Activated CD4-positive, alpha-beta T cell treated with anti-CD3 and anti-CD28 coated beads, Interleukin-2, amount 10 ng/mL, durations not matched to agents 24 days and 14 days (primary cell): ENCODE measurements around the gene RGCC. TPM values are rescaled to one million over a fixed set of nuclear protein-coding genes. Genes with fewer than 3 reads are reported as not detected.
"Not testable (repeated sequence)": the region's sequence is repeated elsewhere in the genome, so short reads cannot be mapped to it uniquely, and the experiment has no call there.

Experiments used
- DNase-seq: peaks from one replicate; pipeline ENCODE4 v3.0.0; 2022
- H3K27ac Mint-ChIP-seq: one replicate; pipeline ENCODE4 v1.8.0; 2022; ENCODE audit warnings: mild to moderate bottlenecking, mixed read lengths
- H3K27me3 Mint-ChIP-seq: one replicate; pipeline ENCODE4 v1.8.0; 2022; ENCODE audit warnings: mixed read lengths
- H3K36me3 Mint-ChIP-seq: one replicate; pipeline ENCODE4 v1.8.0; 2022; ENCODE audit warnings: low read depth, mild to moderate bottlenecking, mixed read lengths
- H3K4me1 Mint-ChIP-seq: one replicate; pipeline ENCODE4 v1.8.0; 2021; ENCODE audit warnings: mixed read lengths
- H3K4me3 Mint-ChIP-seq: one replicate; pipeline ENCODE4 v1.8.0; 2022; ENCODE audit warnings: mild to moderate bottlenecking, moderate library complexity, mixed read lengths
- H3K9me3 Mint-ChIP-seq: one replicate; pipeline ENCODE4 v1.8.0; 2021; ENCODE audit warnings: mixed read lengths
- intact Hi-C: fragments of 100-400 bp; cut with micrococcal nuclease; formaldehyde crosslinking; loops from one replicate; pipeline ENCODE4 v1.15.1; 2023
- total RNA-seq: library from RNA; stranded (reverse); gene quantifications from 2 replicates; pipeline ENCODE4 v1.2.3, GENCODE V29; 2022

The RGCC gene
- total RNA-seq, 1 donor from 2014 or later: 117 TPM

DNA sequence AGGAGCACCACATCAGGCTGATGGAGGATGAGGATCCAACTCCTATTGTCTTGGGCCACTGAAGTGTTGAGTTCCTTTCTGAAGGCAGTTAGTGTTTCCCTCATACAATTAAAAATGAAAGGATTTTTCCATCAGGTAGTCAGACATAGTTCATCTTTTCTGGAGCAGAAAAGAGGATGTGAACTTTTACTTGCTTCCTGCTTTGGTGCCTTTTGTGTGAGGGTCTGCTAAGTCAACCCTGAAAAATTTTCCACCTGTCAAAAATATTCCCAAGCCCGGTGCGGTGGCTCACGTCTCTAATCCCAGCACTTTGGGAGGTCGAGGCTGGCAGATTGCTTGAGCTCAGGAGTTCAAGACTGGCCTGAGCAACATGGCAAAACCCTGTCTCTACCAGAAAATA is 43.9 kb downstream of the RGCC start:
- peaks cover 19% of the 10 kb centered on the region for H3K9me3 Mint-ChIP-seq
- no peaks in the 10 kb centered on the region for H3K27me3 Mint-ChIP-seq
- peaks cover 49% of the 10 kb centered on the region for H3K4me1 Mint-ChIP-seq
- intact Hi-C loops: no loop called here
- H3K4me3 Mint-ChIP-seq: no peak overlapping the region
- peaks cover 4% of the 10 kb centered on the region for H3K36me3 Mint-ChIP-seq
- DNase-seq: no peak
- no peak overlapping the region for H3K27ac Mint-ChIP-seq

DNA sequence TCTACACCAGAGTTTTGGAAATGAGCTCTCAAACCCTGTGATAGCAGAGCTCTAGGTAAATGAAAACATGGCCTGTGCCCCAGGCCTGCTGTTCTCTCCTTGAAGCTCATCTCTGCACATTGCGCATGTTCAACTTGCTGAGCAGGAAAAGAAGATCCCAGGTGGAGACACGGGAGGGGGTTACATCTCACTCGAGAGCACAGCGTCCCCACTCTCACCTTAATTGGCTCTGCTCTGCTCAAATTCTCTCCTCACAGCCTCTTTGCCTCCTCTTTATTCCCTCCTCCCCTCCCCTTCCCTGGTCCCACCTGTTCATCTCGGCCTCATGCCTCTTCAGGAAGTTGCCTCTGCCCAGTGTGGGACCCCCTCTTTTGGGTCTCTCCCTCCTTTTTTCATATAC is 44.7 kb downstream of the RGCC start:
- Mint-ChIP-seq H3K27ac (no peak overlapping the region), H3K9me3 (peaks cover 19% of the 10 kb centered on the region), H3K4me1 (peaks cover 43% of the 10 kb centered on the region), H3K4me3 (no peak overlapping the region), H3K27me3 (no peaks in the 10 kb centered on the region), H3K36me3 (peaks cover 4% of the 10 kb centered on the region)
- intact Hi-C loops: no loop called here
- no peak for DNase-seq

DNA sequence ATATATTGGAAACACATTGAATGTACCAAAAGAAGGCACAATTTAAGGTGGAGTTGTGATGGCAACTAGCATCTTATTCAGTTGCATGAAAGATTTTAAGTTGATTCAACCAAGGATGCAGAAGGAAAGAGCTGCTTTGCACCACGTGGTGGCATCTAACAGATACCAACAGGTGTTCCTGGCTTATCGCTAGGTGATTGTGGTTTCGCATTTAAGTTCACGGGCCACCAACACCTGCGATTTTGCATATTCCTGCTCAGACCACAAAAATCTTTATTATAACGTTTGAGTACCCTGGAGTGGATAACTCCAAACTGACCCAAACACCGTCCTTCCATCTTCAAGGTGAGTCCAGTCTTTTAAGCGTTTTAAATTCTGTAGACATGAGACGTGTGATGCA is 45.3 kb downstream of the RGCC start:
- Mint-ChIP-seq H3K27me3 (no peaks in the 10 kb centered on the region), H3K27ac (no peak overlapping the region), H3K4me3 (no peak overlapping the region), H3K36me3 (peaks cover 4% of the 10 kb centered on the region), H3K9me3 (peaks cover 19% of the 10 kb centered on the region), H3K4me1 (peaks cover 40% of the 10 kb centered on the region)
- no peak for DNase-seq
- intact Hi-C loops: no loop called here

DNA sequence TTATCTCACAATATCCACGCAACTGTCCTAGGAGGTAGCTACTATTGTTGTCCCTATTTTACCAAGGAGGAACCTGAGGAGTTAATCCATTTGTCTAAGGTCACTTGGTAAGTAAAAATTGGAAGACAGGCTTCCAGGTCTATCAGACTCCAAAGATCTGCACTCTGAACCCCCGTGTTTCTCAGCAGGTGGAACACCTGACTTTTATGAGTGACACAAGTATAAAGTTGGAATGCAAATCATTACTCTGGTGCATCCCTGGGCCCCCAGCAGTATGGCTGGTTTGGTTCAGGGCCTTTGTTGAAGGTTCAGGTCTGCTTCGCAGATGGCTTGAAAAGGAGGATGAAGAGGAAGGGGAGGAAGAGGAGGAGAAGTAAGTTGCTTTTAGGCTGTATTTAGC is 46.0 kb downstream of the RGCC start:
- H3K4me1 Mint-ChIP-seq: peaks cover 35% of the 10 kb centered on the region
- DNase-seq: no peak
- H3K27ac Mint-ChIP-seq: no peak overlapping the region
- intact Hi-C loops: no loop called here
- H3K4me3 Mint-ChIP-seq: no peak overlapping the region
- H3K9me3 Mint-ChIP-seq: peaks cover 19% of the 10 kb centered on the region
- H3K36me3 Mint-ChIP-seq: peaks cover 4% of the 10 kb centered on the region
- H3K27me3 Mint-ChIP-seq: no peaks in the 10 kb centered on the region

DNA sequence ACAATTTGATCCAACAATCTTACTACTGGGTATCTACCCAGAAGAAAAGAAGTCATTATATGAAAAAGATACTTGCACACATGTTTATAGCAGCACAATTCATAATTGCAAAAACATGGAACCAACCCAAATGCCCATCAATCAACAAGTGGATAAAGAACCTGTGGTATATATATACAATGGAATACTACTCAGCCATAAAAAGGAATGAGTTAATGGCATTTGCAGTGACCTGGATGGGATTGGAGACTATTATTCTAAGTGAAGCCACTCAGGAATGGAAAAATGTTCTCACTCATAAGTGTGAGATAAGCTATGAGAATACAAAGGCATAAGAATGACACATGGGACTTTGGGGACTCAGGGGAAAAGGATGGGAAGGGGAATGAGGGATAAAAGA is 47.3 kb downstream of the RGCC start:
- H3K27ac Mint-ChIP-seq: not testable (repeated sequence)

DNA sequence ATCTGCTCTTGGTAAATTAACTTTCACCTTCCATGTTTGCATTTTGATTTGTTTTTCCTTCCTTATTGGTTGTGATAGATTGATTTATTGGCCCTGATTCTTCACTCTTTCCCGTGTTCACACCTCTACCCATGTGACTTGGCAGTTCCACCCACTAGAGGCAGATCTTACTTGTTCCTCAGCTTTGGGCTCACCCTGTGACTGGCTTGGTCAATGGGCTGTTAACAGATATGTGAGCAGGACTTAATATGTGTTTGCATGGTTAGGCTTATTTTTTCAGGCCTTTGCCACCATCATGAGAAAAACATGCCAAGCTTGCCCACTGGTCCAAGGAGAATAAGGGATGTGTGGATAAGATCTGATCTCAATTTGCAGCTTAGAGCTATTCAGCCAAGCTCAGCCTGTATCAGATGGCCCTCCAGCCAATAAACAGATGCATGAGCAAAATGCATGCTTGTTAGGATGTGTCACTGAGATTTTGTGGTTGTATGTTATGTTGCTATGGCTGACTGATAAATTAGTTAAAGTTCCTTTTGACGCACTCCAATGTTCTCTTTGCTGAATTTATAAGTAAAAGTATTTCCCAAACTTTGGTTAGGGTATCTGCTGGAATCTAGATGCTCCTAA is 48.0 kb downstream of the RGCC start:
- no peak overlapping the region for H3K4me3 Mint-ChIP-seq
- peaks cover 4% of the 10 kb centered on the region for H3K36me3 Mint-ChIP-seq
- peaks cover 17% of the 10 kb centered on the region for H3K9me3 Mint-ChIP-seq
- no peaks in the 10 kb centered on the region for H3K27me3 Mint-ChIP-seq
- intact Hi-C loops: no loop called here
- peaks cover 23% of the 10 kb centered on the region for H3K4me1 Mint-ChIP-seq
- DNase-seq: peak; percentile 45
- no peak overlapping the region for H3K27ac Mint-ChIP-seq

More for the DNA sequence above, 47.3 kb downstream of the RGCC start:
- H3K36me3 Mint-ChIP-seq, H3K4me3 Mint-ChIP-seq, H3K27me3 Mint-ChIP-seq, intact Hi-C loops: not testable (repeated sequence)
- H3K4me1 Mint-ChIP-seq: peaks cover 29% of the 10 kb centered on the region
- DNase-seq: peak; percentile 15
- peaks cover 19% of the 10 kb centered on the region for H3K9me3 Mint-ChIP-seq

DNA sequence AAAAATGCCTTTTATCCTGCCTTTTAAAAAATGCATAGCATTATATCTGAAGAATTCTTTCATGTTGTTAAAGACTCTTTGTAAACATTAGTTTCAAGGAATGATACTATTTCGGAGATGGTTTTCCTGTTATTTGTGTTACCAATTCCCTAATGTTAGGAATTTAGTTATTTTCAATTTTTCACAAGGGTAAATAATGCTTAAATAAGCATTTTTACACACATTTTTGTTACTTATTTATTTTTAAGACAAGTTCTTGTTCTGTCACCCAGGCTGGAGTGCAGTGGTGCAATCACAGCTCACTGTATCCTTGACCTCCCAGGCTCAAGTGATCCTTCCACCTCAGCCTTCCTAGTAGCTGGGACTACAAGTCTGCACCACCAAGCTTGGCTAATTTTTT is 49.0 kb downstream of the RGCC start:
- Mint-ChIP-seq H3K27ac (no peak overlapping the region), H3K36me3 (peaks cover 4% of the 10 kb centered on the region)
- intact Hi-C loops: no loop called here

DNA sequence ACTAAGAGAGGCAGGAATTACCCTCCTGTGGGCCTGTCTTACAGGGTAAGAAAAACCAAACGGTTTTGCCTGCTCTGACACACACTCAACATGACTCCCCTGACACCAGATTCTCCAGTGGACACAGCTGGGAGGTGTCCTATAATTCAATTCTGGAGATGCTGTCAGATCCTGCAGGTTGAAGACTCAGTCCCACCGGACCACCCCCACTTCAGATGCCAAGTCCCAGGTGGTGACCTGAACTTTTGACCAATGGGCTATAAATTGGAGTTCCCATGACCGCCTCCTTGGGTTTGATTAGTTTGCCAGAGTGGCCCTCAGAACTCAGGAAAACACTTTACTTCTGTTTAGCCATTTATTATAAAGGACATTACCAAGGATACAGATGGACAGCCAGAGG is 52.6 kb downstream of the RGCC start:
- Mint-ChIP-seq H3K27ac (no peak overlapping the region), H3K4me1 (peaks cover 4% of the 10 kb centered on the region), H3K27me3 (no peaks in the 10 kb centered on the region), H3K36me3 (no peaks in the 10 kb centered on the region), H3K4me3 (no peak overlapping the region), H3K9me3 (peaks cover 4% of the 10 kb centered on the region)
- peak; percentile 47 for DNase-seq
- intact Hi-C loops: no loop called here

More for the DNA sequence above, 49.0 kb downstream of the RGCC start:
- Mint-ChIP-seq H3K4me1 (peaks cover 14% of the 10 kb centered on the region), H3K4me3 (no peak overlapping the region), H3K27me3 (no peaks in the 10 kb centered on the region), H3K9me3 (peaks cover 15% of the 10 kb centered on the region)
- no peak for DNase-seq

DNA sequence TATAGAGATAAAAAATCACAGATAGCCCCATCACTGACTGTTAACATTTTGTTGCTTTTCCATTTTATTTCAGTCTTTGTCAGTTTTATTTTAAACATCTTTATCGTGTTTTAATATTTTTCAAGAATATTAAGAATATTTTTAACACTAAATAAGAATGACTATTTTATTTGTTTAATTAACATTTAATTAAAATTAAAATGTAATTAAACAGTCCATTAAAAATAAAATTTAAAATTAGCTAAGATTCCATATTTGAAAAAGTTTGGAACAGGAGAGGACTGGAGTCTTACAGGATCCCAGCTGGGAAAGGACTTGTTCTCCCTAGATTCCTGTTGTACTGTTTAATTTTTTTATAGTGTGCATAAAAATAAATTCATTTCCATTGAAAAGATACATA is 54.5 kb downstream of the RGCC start:
- no peak for DNase-seq
- H3K4me3 Mint-ChIP-seq: no peak overlapping the region
- no peaks in the 10 kb centered on the region for H3K9me3 Mint-ChIP-seq
- no peak overlapping the region for H3K27ac Mint-ChIP-seq
- intact Hi-C loops: no loop called here
- no peaks in the 10 kb centered on the region for H3K36me3 Mint-ChIP-seq
- no peaks in the 10 kb centered on the region for H3K4me1 Mint-ChIP-seq
- H3K27me3 Mint-ChIP-seq: no peaks in the 10 kb centered on the region

DNA sequence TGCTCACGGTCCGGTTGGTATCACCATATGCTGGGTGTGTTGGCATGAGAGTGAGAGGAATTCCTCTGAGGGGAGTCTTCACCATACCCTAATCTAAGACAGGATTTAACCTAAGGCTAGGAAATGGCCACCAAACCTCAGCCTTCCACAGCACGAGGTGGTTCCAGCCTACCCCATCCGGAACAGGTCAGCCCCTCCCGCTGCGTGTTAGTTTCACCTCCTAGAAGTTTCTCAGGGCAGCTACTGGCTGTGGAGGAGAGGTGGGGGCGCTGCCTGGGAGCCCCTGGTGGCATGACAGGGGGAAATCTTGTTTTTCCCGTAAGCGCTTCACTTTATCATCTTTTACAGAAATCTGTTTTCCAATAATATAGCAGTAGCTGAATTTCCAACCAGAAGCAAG is 55.1 kb downstream of the RGCC start:
- Mint-ChIP-seq H3K4me1 (no peaks in the 10 kb centered on the region), H3K27me3 (no peaks in the 10 kb centered on the region), H3K27ac (no peak overlapping the region), H3K36me3 (no peaks in the 10 kb centered on the region), H3K4me3 (no peak overlapping the region), H3K9me3 (no peaks in the 10 kb centered on the region)
- intact Hi-C loops: no loop called here
- DNase-seq: peak; percentile 52

DNA sequence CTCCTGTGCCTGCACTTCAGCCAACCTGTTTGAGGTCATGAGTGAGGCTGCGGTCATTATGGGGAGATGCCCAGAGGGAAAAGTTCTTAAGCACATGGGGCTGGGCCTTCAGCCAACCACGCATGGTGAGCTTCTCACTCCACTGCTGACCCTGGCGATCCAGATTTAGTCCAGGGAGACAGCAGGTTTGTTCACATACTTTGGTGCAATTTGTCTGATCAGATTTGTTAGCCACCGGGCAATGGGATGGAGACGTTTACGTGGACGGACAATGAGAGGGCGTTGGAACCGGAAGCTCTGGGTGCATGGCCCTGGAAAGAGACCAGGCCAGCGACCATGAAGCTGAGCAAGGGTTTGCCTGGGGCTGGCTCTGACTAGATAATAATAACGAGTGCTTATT is 56.2 kb downstream of the RGCC start:
- no peaks in the 10 kb centered on the region for H3K36me3 Mint-ChIP-seq
- intact Hi-C loops: no loop called here
- no peaks in the 10 kb centered on the region for H3K27me3 Mint-ChIP-seq
- H3K4me1 Mint-ChIP-seq: peaks cover 2% of the 10 kb centered on the region
- no peak overlapping the region for H3K27ac Mint-ChIP-seq
- H3K9me3 Mint-ChIP-seq: peaks cover 4% of the 10 kb centered on the region
- peak; percentile 31 for DNase-seq
- H3K4me3 Mint-ChIP-seq: no peak overlapping the region

DNA sequence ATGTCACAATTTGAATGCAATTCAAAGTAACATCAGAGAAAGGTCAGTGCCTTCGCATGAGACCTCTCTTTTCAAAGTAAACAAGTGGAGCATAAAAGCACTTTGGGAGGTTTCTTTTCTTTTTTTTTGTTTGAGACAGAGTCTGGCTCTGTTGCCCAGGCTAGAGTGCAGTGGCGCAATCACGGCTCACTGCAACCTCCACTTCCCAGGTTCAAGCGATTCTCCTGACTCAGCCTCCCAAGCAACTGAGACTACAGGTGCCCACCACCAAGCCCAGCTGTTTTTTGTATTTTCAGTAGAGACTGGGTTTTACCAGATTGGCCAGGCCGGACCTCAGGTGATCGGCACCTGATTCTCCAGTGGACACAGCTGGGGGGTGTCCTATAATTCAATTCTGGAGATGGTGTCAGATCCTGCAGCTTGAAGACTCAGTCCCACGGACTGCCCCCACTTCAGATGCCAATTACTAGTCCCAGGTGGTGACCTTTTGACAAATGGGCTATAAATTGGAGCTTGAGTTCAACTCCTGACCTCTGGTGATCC is 57.6 kb downstream of the RGCC start:
- Mint-ChIP-seq H3K4me1 (peaks cover 2% of the 10 kb centered on the region), H3K9me3 (peaks cover 8% of the 10 kb centered on the region), H3K27me3 (no peaks in the 10 kb centered on the region), H3K4me3 (no peak overlapping the region), H3K27ac (no peak overlapping the region), H3K36me3 (no peaks in the 10 kb centered on the region)
- intact Hi-C loops: no loop called here
- peak; percentile 34 for DNase-seq

DNA sequence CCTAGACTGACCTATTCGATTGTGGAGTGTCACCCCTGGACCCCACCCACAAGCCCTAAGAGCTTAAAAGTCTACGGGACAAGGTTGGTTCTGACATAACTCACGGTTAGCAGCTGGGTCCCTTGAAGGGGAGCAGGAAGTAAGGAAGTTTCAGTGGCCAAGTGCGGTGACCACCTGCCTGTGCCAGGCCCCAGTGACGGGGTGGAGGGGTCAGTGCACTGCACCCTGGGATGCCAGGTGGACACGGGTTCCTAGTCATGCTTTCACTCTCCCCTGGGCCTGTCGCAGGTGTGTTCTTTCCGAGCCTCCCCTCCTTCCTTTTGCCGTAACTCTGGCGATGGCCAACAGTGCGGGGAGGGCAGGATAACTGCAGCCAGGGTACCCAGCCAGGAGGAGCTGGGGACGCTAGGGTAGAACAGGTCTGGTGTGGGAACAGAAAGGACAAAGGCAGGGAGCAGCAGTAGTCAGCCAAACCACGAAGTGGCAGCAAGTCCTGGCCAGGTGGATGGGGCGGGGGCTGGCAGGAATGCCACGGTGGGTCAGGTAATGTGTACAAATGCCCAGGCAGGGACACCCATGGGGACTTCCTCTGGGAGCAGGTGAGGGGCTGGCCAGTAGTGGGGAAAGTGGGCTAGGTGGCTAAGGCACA is 58.3 kb downstream of the RGCC start:
- H3K27me3 Mint-ChIP-seq: no peaks in the 10 kb centered on the region
- H3K9me3 Mint-ChIP-seq: peaks cover 8% of the 10 kb centered on the region
- no peak overlapping the region for H3K4me3 Mint-ChIP-seq
- DNase-seq: peak; percentile 52
- H3K36me3 Mint-ChIP-seq: no peaks in the 10 kb centered on the region
- intact Hi-C loops: no loop called here
- H3K27ac Mint-ChIP-seq: no peak overlapping the region
- peaks cover 2% of the 10 kb centered on the region for H3K4me1 Mint-ChIP-seq

DNA sequence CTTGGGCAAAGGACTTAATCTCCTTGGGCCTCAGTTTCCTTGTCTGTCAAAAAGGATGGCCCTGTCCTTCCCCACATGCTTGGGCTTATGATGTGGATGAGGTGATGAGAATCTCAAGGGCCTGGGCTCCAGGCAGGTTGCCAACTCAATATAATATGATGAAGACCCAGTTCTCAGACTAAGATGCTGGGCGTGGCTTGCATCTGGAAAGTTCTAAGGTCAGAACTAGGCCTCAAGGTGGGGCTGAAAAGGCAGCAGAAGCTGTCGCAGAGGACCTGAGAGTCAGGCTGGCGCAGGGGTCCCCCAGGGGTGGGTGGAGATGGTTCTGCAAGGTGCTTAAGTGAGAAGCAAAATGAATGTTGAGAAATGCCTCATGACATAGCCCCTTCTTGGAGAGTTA is 58.8 kb downstream of the RGCC start:
- intact Hi-C loops: no loop called here
- H3K4me3 Mint-ChIP-seq: no peak overlapping the region
- H3K27me3 Mint-ChIP-seq: no peaks in the 10 kb centered on the region
- no peak overlapping the region for H3K27ac Mint-ChIP-seq
- H3K4me1 Mint-ChIP-seq: peaks cover 2% of the 10 kb centered on the region
- peak; percentile 48 for DNase-seq
- H3K9me3 Mint-ChIP-seq: peaks cover 8% of the 10 kb centered on the region
- H3K36me3 Mint-ChIP-seq: no peaks in the 10 kb centered on the region
